Hindlimb muscle (tissue), 1 donor: ENCODE results near the gene CCDC91. TPM values are rescaled to one million over a fixed set of nuclear protein-coding genes. Genes with fewer than 3 reads are reported as not detected.

Experiments
- polyA plus RNA-seq: library from polyadenylated mRNA; unstranded; fragments of 120-200 nt; gene quantifications from one replicate; pipeline ENCODE4 v1.2.1, GENCODE V29; 2013; ENCODE audit not compliant: insufficient read length

The CCDC91 gene
- polyA plus RNA-seq, 1 donor: 20.1 TPM

Other genes with a start within 250 kb of the CCDC91 start
- gene PTHLH, start 217.7 kb upstream of the CCDC91 start, polyA plus RNA-seq: 1.2 TPM